WTC11 (cell line): ENCODE results near the gene ZNF554. TPM values are rescaled to one million over a fixed set of nuclear protein-coding genes. Genes with fewer than 3 reads are reported as not detected.

Source experiments
- ATAC-seq: fragments of 200-7000 bp; cut with Tn5 transposase; 2 replicates; pipeline ENCODE4 v1.10.0; 2021; ENCODE audit warnings: mild to moderate bottlenecking, moderate library complexity
- CTCF ChIA-PET: fragments of 300-600 bp; sonication (Branson Sonifier 250); formaldehyde crosslinking; loops from one replicate; lab custom pipeline; 2021; ENCODE audit warnings: antibody characterized with exemption; lab: Charles Lee
- POLR2A ChIA-PET: fragments of 350-600 bp; sonication (Branson Sonifier 250); formaldehyde crosslinking; loops from one replicate; lab custom pipeline; 2021; ENCODE audit warnings: antibody characterized with exemption; lab: Charles Lee
- DNase-seq: peaks from one replicate; pipeline ENCODE4 v3.0.0; 2021; ENCODE audit warnings: low spot score
- H3K27ac Mint-ChIP-seq: 2 replicates; pipeline ENCODE4 v1.8.0; 2021; ENCODE audit warnings: mixed read lengths
- H3K27me3 Mint-ChIP-seq: 2 replicates; pipeline ENCODE4 v1.8.0; 2021; ENCODE audit warnings: low read depth, mild to moderate bottlenecking, moderate library complexity, mixed read lengths
- H3K36me3 Mint-ChIP-seq: 2 replicates; pipeline ENCODE4 v1.8.0; 2021; ENCODE audit warnings: mixed read lengths
- H3K4me1 Mint-ChIP-seq: 2 replicates; pipeline ENCODE4 v1.8.0; 2022; ENCODE audit warnings: mixed read lengths
- H3K4me3 Mint-ChIP-seq: 2 replicates; pipeline ENCODE4 v1.8.0; 2021; ENCODE audit warnings: mild to moderate bottlenecking, moderate library complexity, mixed read lengths
- H3K9me3 Mint-ChIP-seq: 2 replicates; pipeline ENCODE4 v1.8.0; 2021; ENCODE audit warnings: mixed read lengths
- AR ChIP-seq: fragments of 250-450 bp; sonication (Bioruptor Pico); IDR thresholded peaks from 2 replicates; pipeline ENCODE4 v1.9.0; 2021; ENCODE audit warnings: mild to moderate bottlenecking
- ATF3 ChIP-seq: sonication (generic); formaldehyde crosslinking; conservative IDR thresholded peaks from 2 replicates; pipeline ENCODE4 v1.8.1; 2022; ENCODE audit warnings: mild to moderate bottlenecking, missing genetic modification reagents
- FOXJ3 ChIP-seq: sonication (generic); formaldehyde crosslinking; IDR thresholded peaks from 2 replicates; pipeline ENCODE4 v1.9.0; 2021; ENCODE audit warnings: missing genetic modification reagents, mild to moderate bottlenecking, borderline replicate concordance
- FOXP4 ChIP-seq: sonication (generic); formaldehyde crosslinking; IDR thresholded peaks from 2 replicates; pipeline ENCODE4 v1.8.0; 2022; ENCODE audit warnings: mild to moderate bottlenecking, missing genetic modification reagents
- HMGXB4 ChIP-seq: sonication (generic); formaldehyde crosslinking; IDR thresholded peaks from 2 replicates; pipeline ENCODE4 v1.8.1; 2023; ENCODE audit warnings: mild to moderate bottlenecking, moderate library complexity, missing genetic modification reagents
- JUN ChIP-seq: sonication (generic); formaldehyde crosslinking; IDR thresholded peaks from 2 replicates; pipeline ENCODE4 v1.8.0; 2023; ENCODE audit warnings: mild to moderate bottlenecking, missing genetic modification reagents
- MAX ChIP-seq: sonication (generic); formaldehyde crosslinking; IDR thresholded peaks from 2 replicates; pipeline ENCODE4 v1.8.0; 2022; ENCODE audit warnings: mild to moderate bottlenecking, missing genetic modification reagents
- NFATC4 ChIP-seq: fragments of 250-450 bp; sonication (Bioruptor Pico); IDR thresholded peaks from 2 replicates; pipeline ENCODE4 v1.9.0; 2021; ENCODE audit warnings: mild to moderate bottlenecking
- PRDM15 ChIP-seq: sonication (generic); formaldehyde crosslinking; IDR thresholded peaks from 2 replicates; pipeline ENCODE4 v1.8.0; 2022; ENCODE audit warnings: missing genetic modification reagents
- PREB ChIP-seq: sonication (generic); formaldehyde crosslinking; IDR thresholded peaks from 2 replicates; pipeline ENCODE4 v1.8.1; 2022; ENCODE audit warnings: mild to moderate bottlenecking, missing genetic modification reagents, moderate library complexity, borderline replicate concordance
- RELA ChIP-seq: sonication (generic); formaldehyde crosslinking; IDR thresholded peaks from 2 replicates; pipeline ENCODE4 v1.8.1; 2022; ENCODE audit warnings: missing genetic modification reagents, mild to moderate bottlenecking, borderline replicate concordance
- SMAD4 ChIP-seq: sonication (generic); formaldehyde crosslinking; IDR thresholded peaks from 2 replicates; pipeline ENCODE4 v1.8.0; 2022; ENCODE audit warnings: mild to moderate bottlenecking, missing genetic modification reagents
- SOX15 ChIP-seq: fragments of 250-450 bp; sonication (Bioruptor Pico); IDR thresholded peaks from 2 replicates; pipeline ENCODE4 v1.9.0; 2021; ENCODE audit warnings: mild to moderate bottlenecking
- TP53 ChIP-seq: sonication (generic); formaldehyde crosslinking; IDR thresholded peaks from 2 replicates; pipeline ENCODE4 v1.8.1; 2023; ENCODE audit warnings: mild to moderate bottlenecking, missing genetic modification reagents
- ZNF512 ChIP-seq: sonication (generic); formaldehyde crosslinking; IDR thresholded peaks from 2 replicates; pipeline ENCODE4 v1.8.1; 2022; ENCODE audit warnings: missing genetic modification reagents, borderline replicate concordance
- ZNF671 ChIP-seq: fragments of 250-450 bp; sonication (Bioruptor Pico); IDR thresholded peaks from 2 replicates; pipeline ENCODE4 v1.8.0; 2021; ENCODE audit warnings: mild to moderate bottlenecking
- total RNA-seq: library from RNA; stranded (reverse); gene quantifications from 3 replicates; pipeline ENCODE4 v1.2.3, GENCODE V29; 2021

ZNF554 gene
- total RNA-seq, 1 experiment from 2014 or later, result 5.7 TPM

- no peak overlapping the region for H3K4me3 Mint-ChIP-seq
- H3K27me3 Mint-ChIP-seq, result no peaks in the 10 kb centered on the region
- no peaks in the 10 kb centered on the region for H3K36me3 Mint-ChIP-seq
- no peak for TF ChIP-seq SMAD4 (CRISPR knock-in tag)
- no peak for TF ChIP-seq SOX15 (CRISPR knock-in tag)
- no peak for TF ChIP-seq ATF3
- no peak for TF ChIP-seq NFATC4
- TF ChIP-seq RELA (CRISPR knock-in tag), result no peak
- TF ChIP-seq, all 79 proteins: peak for 0
- CTCF ChIA-PET, result interaction anchor here (0.8 kb wide), 1 partner anchor 137 kb away, joined by 3 read pairs; no protein-coding TSS in a partner anchor
- POLR2A ChIA-PET, result no interaction called here
- H3K27ac Mint-ChIP-seq, result peak overlapping the region; percentile 93
- no peaks in the 10 kb centered on the region for H3K4me1 Mint-ChIP-seq
- ATAC-seq (no peak), DNase-seq (no peak)
- H3K9me3 Mint-ChIP-seq, result no peaks in the 10 kb centered on the region
Observed at GRCh38 chr19:2774083-2774679, 45.5 kb upstream of the ZNF554 start.

- H3K4me1 Mint-ChIP-seq, result no peaks in the 10 kb centered on the region
- ChIA-PET CTCF (no interaction called here), POLR2A (no interaction called here)
- DNase-seq, result no peak
- H3K27me3 Mint-ChIP-seq, result no peaks in the 10 kb centered on the region
- no peak for ATAC-seq
- peak overlapping the region; percentile 55 for H3K27ac Mint-ChIP-seq
- no peak overlapping the region for H3K4me3 Mint-ChIP-seq
- no peaks in the 10 kb centered on the region for H3K36me3 Mint-ChIP-seq
- H3K9me3 Mint-ChIP-seq, result no peaks in the 10 kb centered on the region
- TF ChIP-seq SOX15 (CRISPR knock-in tag), result no peak
- TF ChIP-seq FOXP4 (CRISPR knock-in tag), result no peak
- TF ChIP-seq FOXJ3, result no peak
- no peak for TF ChIP-seq MAX (CRISPR knock-in tag)
- no peak for TF ChIP-seq PREB (CRISPR knock-in tag)
- TF ChIP-seq TP53, result no peak
- TF ChIP-seq PRDM15, result no peak
- no peak for TF ChIP-seq HMGXB4 (CRISPR knock-in tag)
- no peak for TF ChIP-seq AR (CRISPR knock-in tag)
- TF ChIP-seq NFATC4, result no peak
- TF ChIP-seq ZNF671 (CRISPR knock-in tag), result no peak
- no peak for TF ChIP-seq ZNF512 (CRISPR knock-in tag)
- TF ChIP-seq JUN, result no peak
Observed at GRCh38 chr19:2774953-2775555, 44.6 kb upstream of the ZNF554 start.
